Heart left ventricle (tissue), 16 donors: ENCODE data around the gene ITPKA. TPM values are rescaled to one million over a fixed set of nuclear protein-coding genes. Genes with fewer than 3 reads are reported as not detected.
A peak's percentile ranks its signal among the peaks of the same experiment; 100 is the strongest.

Source experiments
- ATAC-seq, 4 donors: fragments of 200-7000 bp; cut with Tn5 transposase; one replicate each; pipeline ENCODE4 v1.9.1; 2020 to 2022; ENCODE audit warnings: moderate library complexity in 4 of 4, mild to moderate bottlenecking in 3 of 4, moderate number of reproducible peaks in 1 of 4
- DNase-seq, 5 donors: peaks; one replicate each; pipeline ENCODE4 v3.0.0-alpha.2; 2020
- H3K27ac ChIP-seq, 12 donors: fragments of 200-600 bp; sonication (generic) in 4 of 12; one replicate each; pipeline versions ENCODE4 v1.5.0 to v1.8.0; 2016 to 2022; ENCODE audit warnings: mild to moderate bottlenecking in 2 of 12
- H3K27me3 ChIP-seq, 9 donors: fragments of 200-600 bp; sonication (generic) in 2 of 9; one replicate each; pipeline versions ENCODE4 v1.5.1 to v1.8.0; 2016 to 2022; ENCODE audit warnings: mild to moderate bottlenecking in 3 of 9
- H3K36me3 ChIP-seq, 9 donors: fragments of 200-600 bp; sonication (generic) in 2 of 9; one replicate each; pipeline versions ENCODE4 v1.5.0 to v1.8.0; 2018 to 2022; ENCODE audit warnings: mild to moderate bottlenecking in 2 of 9
- H3K4me1 ChIP-seq, 12 donors: fragments of 200-600 bp; sonication (generic) in 4 of 12; one replicate each; pipeline versions ENCODE4 v1.5.0 to v1.8.0; 2016 to 2022; ENCODE audit warnings: mild to moderate bottlenecking in 3 of 12
- H3K4me3 ChIP-seq, 12 donors: fragments of 200-600 bp; sonication (generic) in 4 of 12; one replicate each; pipeline versions ENCODE4 v1.5.0 to v1.8.0; 2017 to 2022; ENCODE audit warnings: mild to moderate bottlenecking in 9 of 12, moderate library complexity in 4 of 12
- H3K9me3 ChIP-seq, 12 donors: fragments of 200-600 bp; sonication (generic) in 4 of 12; one replicate each; pipeline versions ENCODE4 v1.5.0 to v1.8.0; 2016 to 2022; ENCODE audit warnings: mild to moderate bottlenecking in 1 of 12
- POLR2A ChIP-seq, 2 donors: fragments of 450-650 bp; IDR thresholded peaks; one replicate each; pipeline ENCODE4 v1.6.1; 2017; ENCODE audit warnings: antibody characterized with exemption in 2 of 2, mild to moderate bottlenecking in 2 of 2, moderate library complexity in 2 of 2
- WGBS, 4 donors: extraction: QIAGEN DNeasy Blood & Tissue Kit in 2 of 4; methylation state at CpG; one replicate each; pipeline versions ENCODE4 v1.1.5 to v1.1.7; 2013 to 2018; 5-methylcytosine and 5-hydroxymethylcytosine counted together
- intact Hi-C, 10 donors: fragments of 100-400 bp; cut with DNase I; formaldehyde crosslinking; loops; one replicate each; pipeline versions ENCODE4 v1.11.1 to v1.14.2; 2022
- polyA plus RNA-seq, 2 donors: library from polyadenylated mRNA; stranded (reverse); fragments of 200-250 nt; gene quantifications; one replicate each; pipeline ENCODE4 v1.2.3, GENCODE V29; 2013
- total RNA-seq, 9 donors: library from RNA; depleted of rRNA in 2 of 9; stranded (reverse); fragments of >200 nt in 2 of 9; fragmentation: NEBNext Ultra II Directional in 3 of 9; extraction: Animal tissue kit (Norgen Biotek cat#: 25700) in 3 of 9; gene quantifications; one replicate each; pipeline versions ENCODE4 v1.1.0 to v1.2.4, GENCODE V29; 2016 to 2023
- TF ChIP-seq, protein P1 (sequence below), 12 donors: fragments of 200-600 bp; sonication (generic) in 4 of 12; IDR thresholded peaks; one replicate each; pipeline versions ENCODE4 v1.5.0 to v1.8.0; 2018 to 2022; ENCODE audit warnings: antibody characterized with exemption in 12 of 12, mild to moderate bottlenecking in 5 of 12
- donor health status: ischemic (EF 13 %, LVEDD 7.1; RV severe dilation, severe dysfunction).
- donor health status: healthy with polysubstance abuse.
- donor health status: DM: no; HTN: yes; CAD: no.
- donor health status: DM: no; HTN: no; CAD: no.
- donor health status: ischemic (EF 25% LVEDD 6.9; RV normal size, moderate dysfunction).
- donor health status: ischemic (EF 25% LVEDD 5.7; RV mildly dilated, moderate dysfunction).
- donor health status: healthy.
- donor health status: DM: yes; HTN: yes; CAD: no.
- donor health status: ischemic (EF 35%, LVEDD 5.7; RV mildly dilated, moderate dysfunction).
- donor health status: nonischemic (EF 11% LVEDD 7.7; RV severe dilation, severe dysfunction).
- donor health status: DM: yes; HTN: yes; CAD: no.
- donor health status: PGD.
- donor health status: ischemic (EF 29% LVEDD 5.4; RV normal size, mild dysfunction).
- donor health status: nonischemic (EF 23%, LVEDD 6.1; RV moderate dilation, normal function).

ITPKA gene
- total and polyA plus RNA-seq, 11 donors = 0.80 to 12.5 (median 4.9) TPM

DNA sequence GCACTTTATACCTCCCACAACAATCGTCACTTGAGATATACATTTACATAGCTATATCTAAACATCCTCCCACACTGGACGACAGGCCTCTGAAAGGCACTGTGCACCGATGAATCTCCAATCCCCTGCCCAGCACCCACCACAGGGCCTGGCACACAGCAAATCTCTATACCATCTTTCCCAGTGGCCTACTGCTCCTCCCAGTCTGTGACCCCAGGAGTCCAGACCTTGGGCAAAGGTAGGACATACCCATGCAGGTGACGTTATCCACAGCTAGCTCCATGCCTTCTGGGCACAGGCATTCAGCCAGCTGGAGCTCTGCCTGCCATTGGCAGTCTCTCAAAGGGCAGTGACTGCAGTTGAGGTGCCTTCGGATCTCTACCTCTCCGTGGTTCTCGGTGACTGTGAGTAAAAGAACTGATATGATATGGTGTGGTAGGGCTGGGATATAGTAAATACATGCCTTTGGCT, 14.2 kb downstream of the ITPKA start:
- DNase-seq (peak in 2 of 5 donors; percentile 63 to 69), ATAC-seq (peak; percentile 14 to 73 (median 62))
- no peaks in the 10 kb centered on the region for H3K36me3 ChIP-seq
- H3K4me1 ChIP-seq = peaks cover 0 to 23% (median 15%) of the 10 kb centered on the region in 12 donors
- no peak overlapping the region for H3K27ac ChIP-seq
- TF ChIP-seq, protein P1, sequence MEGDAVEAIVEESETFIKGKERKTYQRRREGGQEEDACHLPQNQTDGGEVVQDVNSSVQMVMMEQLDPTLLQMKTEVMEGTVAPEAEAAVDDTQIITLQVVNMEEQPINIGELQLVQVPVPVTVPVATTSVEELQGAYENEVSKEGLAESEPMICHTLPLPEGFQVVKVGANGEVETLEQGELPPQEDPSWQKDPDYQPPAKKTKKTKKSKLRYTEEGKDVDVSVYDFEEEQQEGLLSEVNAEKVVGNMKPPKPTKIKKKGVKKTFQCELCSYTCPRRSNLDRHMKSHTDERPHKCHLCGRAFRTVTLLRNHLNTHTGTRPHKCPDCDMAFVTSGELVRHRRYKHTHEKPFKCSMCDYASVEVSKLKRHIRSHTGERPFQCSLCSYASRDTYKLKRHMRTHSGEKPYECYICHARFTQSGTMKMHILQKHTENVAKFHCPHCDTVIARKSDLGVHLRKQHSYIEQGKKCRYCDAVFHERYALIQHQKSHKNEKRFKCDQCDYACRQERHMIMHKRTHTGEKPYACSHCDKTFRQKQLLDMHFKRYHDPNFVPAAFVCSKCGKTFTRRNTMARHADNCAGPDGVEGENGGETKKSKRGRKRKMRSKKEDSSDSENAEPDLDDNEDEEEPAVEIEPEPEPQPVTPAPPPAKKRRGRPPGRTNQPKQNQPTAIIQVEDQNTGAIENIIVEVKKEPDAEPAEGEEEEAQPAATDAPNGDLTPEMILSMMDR (IDR thresholded peaks at IDR 0.05) = no peak
- no peak for TF ChIP-seq POLR2A (IDR thresholded peaks at IDR 0.05)
- peaks cover 15 to 44% (median 25%) of the 10 kb centered on the region in 9 donors for H3K27me3 ChIP-seq
- H3K9me3 ChIP-seq = no peaks in the 10 kb centered on the region
- intact Hi-C loops = no loop called here
- 58 to 71% (median 62%) methylated on average over 7 of the region's 7 CpGs for WGBS, 4 donors
- H3K4me3 ChIP-seq = no peak overlapping the region

DNA sequence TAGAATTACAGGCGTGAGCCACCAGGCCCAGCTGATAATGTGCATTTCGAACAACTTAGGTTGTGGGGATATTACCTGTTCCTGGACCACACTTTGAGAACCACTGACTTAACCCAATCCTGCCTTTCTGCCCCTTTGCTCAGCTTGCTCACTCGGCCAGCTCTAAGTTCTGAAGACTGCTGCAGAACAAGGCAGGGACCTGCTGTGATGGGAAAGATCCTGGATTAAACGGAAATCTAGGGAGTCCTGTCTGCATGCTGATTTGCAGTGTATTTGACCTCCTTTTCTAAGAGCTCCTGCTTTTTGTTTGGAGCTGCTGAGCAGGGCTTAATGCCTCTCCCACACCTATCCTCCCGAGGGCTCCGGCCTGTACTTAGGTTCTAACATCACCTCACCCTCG, 17.1 kb downstream of the ITPKA start:
- WGBS, 4 donors = 85 to 89% (median 86%) methylated on average over 7 of the region's 7 CpGs
- intact Hi-C loops = no loop called here
- Histone ChIP-seq H3K36me3 (no peaks in the 10 kb centered on the region), H3K27ac (no peak overlapping the region), H3K4me3 (no peak overlapping the region), H3K4me1 (peaks cover 0 to 32% (median 24%) of the 10 kb centered on the region in 12 donors), H3K9me3 (no peaks in the 10 kb centered on the region), H3K27me3 (peaks cover 15 to 36% (median 28%) of the 10 kb centered on the region in 9 donors)
- ATAC-seq (no peak), DNase-seq (no peak)
- TF ChIP-seq POLR2A (IDR thresholded peaks at IDR 0.05) = no peak
- TF ChIP-seq, protein P1 (IDR thresholded peaks at IDR 0.05) = no peak

DNA sequence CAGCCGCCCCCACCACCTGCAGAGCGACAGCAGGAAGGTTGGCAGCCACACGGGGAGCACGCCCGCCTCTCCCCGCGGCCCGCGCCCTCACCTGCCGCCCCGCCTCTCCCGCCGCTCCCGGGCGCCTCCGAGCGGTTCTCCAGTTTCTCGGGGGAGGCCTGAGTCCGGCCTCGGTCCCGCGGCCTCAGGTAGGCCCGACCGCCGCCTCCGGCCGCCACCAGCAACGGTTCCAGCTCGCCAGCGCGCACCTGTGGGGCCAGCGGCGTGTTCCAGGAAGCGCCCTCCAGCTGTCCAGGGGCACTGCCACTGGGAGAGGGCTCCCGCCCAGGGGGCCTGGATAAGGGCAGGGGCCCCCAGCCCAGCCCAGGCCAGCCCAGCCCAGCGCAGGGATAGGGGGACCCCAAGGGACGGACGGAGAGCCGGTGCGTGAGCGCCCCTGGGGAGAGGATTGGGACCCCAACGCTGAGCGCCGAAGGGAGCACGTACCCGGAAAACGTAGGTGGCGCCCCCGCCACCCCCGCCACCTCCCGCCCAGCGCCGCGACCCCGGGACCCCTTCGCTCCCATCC, 17.7 kb downstream of the ITPKA start:
- H3K4me1 ChIP-seq = peaks cover 0 to 32% (median 24%) of the 10 kb centered on the region in 12 donors
- no peaks in the 10 kb centered on the region for H3K9me3 ChIP-seq
- H3K36me3 ChIP-seq = peaks cover 0 to 2% (median 0%) of the 10 kb centered on the region in 9 donors
- DNase-seq (peak in 1 of 5 donors; percentile 40), ATAC-seq (no peak)
- intact Hi-C loops = no loop called here
- H3K27ac ChIP-seq = no peak overlapping the region
- 10 to 26% (median 15%) methylated on average over 7 to 56 of the region's 56 CpGs for WGBS, 4 donors
- TF ChIP-seq, protein P1 (IDR thresholded peaks at IDR 0.05) = no peak
- no peak for TF ChIP-seq POLR2A (IDR thresholded peaks at IDR 0.05)
- peaks cover 15 to 36% (median 28%) of the 10 kb centered on the region in 9 donors for H3K27me3 ChIP-seq
- H3K4me3 ChIP-seq = peak overlapping the region in 5 of 12 donors; percentile 31 to 56 (median 45)

DNA sequence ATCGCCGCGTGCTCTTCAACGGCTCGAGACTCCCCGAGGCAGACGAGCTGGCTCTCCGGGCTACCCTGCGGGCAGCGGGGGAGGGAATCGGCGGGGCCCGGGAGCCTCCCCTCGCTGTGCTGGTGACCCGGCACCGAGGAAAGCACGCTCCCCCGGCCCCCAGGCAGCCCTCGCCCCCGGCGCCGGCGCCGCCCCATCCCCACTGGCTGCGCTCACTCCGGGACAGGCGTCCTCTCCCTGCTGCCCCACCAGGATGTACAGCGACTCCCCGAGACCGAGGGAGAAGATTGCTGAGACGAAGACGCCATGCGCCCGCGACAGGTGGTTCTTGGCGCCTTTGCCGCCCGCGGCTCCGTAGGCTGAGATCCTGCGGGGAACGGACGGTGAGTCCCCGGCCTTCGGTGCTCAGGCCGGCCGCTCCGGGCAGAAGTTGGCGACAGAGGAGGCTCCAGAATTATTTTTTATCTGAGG, 18.3 kb downstream of the ITPKA start:
- H3K27me3 ChIP-seq = peaks cover 15 to 36% (median 28%) of the 10 kb centered on the region in 9 donors
- peaks cover 0 to 32% (median 24%) of the 10 kb centered on the region in 12 donors for H3K4me1 ChIP-seq
- no peak for TF ChIP-seq POLR2A (IDR thresholded peaks at IDR 0.05)
- TF ChIP-seq, protein P1 (IDR thresholded peaks at IDR 0.05) = no peak
- no peaks in the 10 kb centered on the region for H3K9me3 ChIP-seq
- peaks cover 0 to 7% (median 0%) of the 10 kb centered on the region in 9 donors for H3K36me3 ChIP-seq
- intact Hi-C loops = no loop called here
- H3K4me3 ChIP-seq = peak overlapping the region in 11 of 12 donors; percentile 14 to 57 (median 44)
- WGBS, 4 donors = 2 to 7% (median 2%) methylated on average over 18 to 49 of the region's 49 CpGs
- no peak overlapping the region for H3K27ac ChIP-seq
- no peak for ATAC-seq
- peak in 1 of 5 donors; percentile 48 for DNase-seq
